ENCODE data around the gene LRTM2. TPM values are rescaled to one million over a fixed set of nuclear protein-coding genes. Genes with fewer than 3 reads are reported as not detected.

Gene LRTM2
- total RNA-seq, 1 experiment from 2014 or later = 0.07 TPM

GRCh38 chr12:1829306-1829900, 9.0 kb downstream of the LRTM2 start (continued):
- TF ChIP-seq ZBTB33 (IDR thresholded peaks at IDR 0.05; ENCODE audit: extremely low read depth, insufficient replicate concordance, low read length) (no peak), CEBPB (IDR thresholded peaks at IDR 0.05; ENCODE audit: low read depth) (no peak)

- no peak overlapping the region for H3K4me2 ChIP-seq (ENCODE audit: low read length)
- H3K9me2 ChIP-seq (ENCODE audit: insufficient read depth) = no peaks in the 10 kb centered on the region
- no peak overlapping the region for H3K4me3 ChIP-seq (replicated peaks in 1 of 2; ENCODE audit: low read depth in 1 of 2, low read length in 2 of 2)
- no TSS peak for BruUV-seq (replicated peaks)
- no peak for ATAC-seq
- no peaks in the 10 kb centered on the region for H3K9me3 ChIP-seq (ENCODE audit: control insufficient read depth in 1 of 2, insufficient read depth in 1 of 2, low read depth in 1 of 2, low read length in 2 of 2)
- peaks cover 13% of the 10 kb centered on the region for H3K27me3 ChIP-seq (ENCODE audit: insufficient read depth, low read length)
- H2AFZ ChIP-seq (ENCODE audit: low read depth, low read length, poor library complexity, severe bottlenecking) = no peak overlapping the region
- no peaks in the 10 kb centered on the region for H3K4me1 ChIP-seq (ENCODE audit: control insufficient read depth in 1 of 2, insufficient read depth in 2 of 2, low read length in 2 of 2)
- H4K20me1 ChIP-seq (ENCODE audit: insufficient read depth) = no peaks in the 10 kb centered on the region; the same call in 1 of the 2 replicates
- intact Hi-C loops (cut with micrococcal nuclease) = no loop called here
- ChIA-PET RAD21 (ENCODE audit: low non-redundant PET in 1 of 2, low total read pairs in 2 of 2, uncharacterized antibody in 2 of 2, unreplicated experiment in 2 of 2) (no interaction called here), POLR2A (no interaction called here), CTCF (no interaction called here)
- H3K79me2 ChIP-seq (ENCODE audit: insufficient read depth, low read length) = no peaks in the 10 kb centered on the region
- no peaks in the 10 kb centered on the region for H3K36me3 ChIP-seq (ENCODE audit: control insufficient read depth in 1 of 2, insufficient read depth in 2 of 2, low read length in 2 of 2)
- no peak for DNase-seq (ENCODE audit: low read depth, low spot score)
- H3K9ac ChIP-seq (ENCODE audit: low read length) = no peak overlapping the region
- H3K27ac ChIP-seq (ENCODE audit: low read depth, low read length) = no peak overlapping the region
- TF ChIP-seq MAX (IDR thresholded peaks at IDR 0.05) (no peak), FOSL1 (IDR thresholded peaks at IDR 0.05; ENCODE audit: low read depth) (no peak), YY1 (IDR thresholded peaks at IDR 0.05; ENCODE audit: extremely low read depth, insufficient replicate concordance, low read depth, low read length) (no peak), SP1 (IDR thresholded peaks at IDR 0.05; ENCODE audit: low read depth) (no peak), ELF1 (IDR thresholded peaks at IDR 0.05; ENCODE audit: borderline replicate concordance, low read depth) (no peak), SIN3A (IDR thresholded peaks at IDR 0.05; ENCODE audit: low read depth) (no peak), ZFX (IDR thresholded peaks at IDR 0.05) (no peak), EGR1 (IDR thresholded peaks at IDR 0.05; ENCODE audit: low read depth) (no peak), ATF3 (IDR thresholded peaks at IDR 0.05) (no peak), CBX3 (IDR thresholded peaks at IDR 0.05; ENCODE audit: low read depth) (no peak), REST (IDR thresholded peaks at IDR 0.05; ENCODE audit: low read depth) (no peak), TCF7L2 (IDR thresholded peaks at IDR 0.05; ENCODE audit: borderline replicate concordance, extremely low read depth, insufficient read depth, insufficient read length) (no peak), POLR2A (IDR thresholded peaks at IDR 0.05; ENCODE audit: borderline replicate concordance, extremely low read depth, insufficient read depth, insufficient read length) (no peak), JUND (IDR thresholded peaks at IDR 0.05) (no peak), EZH2 (IDR thresholded peaks at IDR 0.05) (no peak), POLR2AphosphoS5 (IDR thresholded peaks at IDR 0.05; ENCODE audit: low read depth, low read length) (no peak), SRF (IDR thresholded peaks at IDR 0.05; ENCODE audit: low read depth) (no peak), ZNF274 (IDR thresholded peaks at IDR 0.05; ENCODE audit: low read depth, low read length) (no peak), CEBPB (IDR thresholded peaks at IDR 0.05; ENCODE audit: low read depth) (no peak)
Observed at GRCh38 chr12:1830401-1830845, 10.1 kb downstream of the LRTM2 start.
